ENCODE results near the gene SDF4. TPM values are rescaled to one million over a fixed set of nuclear protein-coding genes. Genes with fewer than 3 reads are reported as not detected.

Gene SDF4
- total and polyA plus RNA-seq, 2 of the 8 experiments (the other 6 are each of a cell fraction or from before 2014, with no cell fraction given), result 45.5 to 75.6 TPM

DNA sequence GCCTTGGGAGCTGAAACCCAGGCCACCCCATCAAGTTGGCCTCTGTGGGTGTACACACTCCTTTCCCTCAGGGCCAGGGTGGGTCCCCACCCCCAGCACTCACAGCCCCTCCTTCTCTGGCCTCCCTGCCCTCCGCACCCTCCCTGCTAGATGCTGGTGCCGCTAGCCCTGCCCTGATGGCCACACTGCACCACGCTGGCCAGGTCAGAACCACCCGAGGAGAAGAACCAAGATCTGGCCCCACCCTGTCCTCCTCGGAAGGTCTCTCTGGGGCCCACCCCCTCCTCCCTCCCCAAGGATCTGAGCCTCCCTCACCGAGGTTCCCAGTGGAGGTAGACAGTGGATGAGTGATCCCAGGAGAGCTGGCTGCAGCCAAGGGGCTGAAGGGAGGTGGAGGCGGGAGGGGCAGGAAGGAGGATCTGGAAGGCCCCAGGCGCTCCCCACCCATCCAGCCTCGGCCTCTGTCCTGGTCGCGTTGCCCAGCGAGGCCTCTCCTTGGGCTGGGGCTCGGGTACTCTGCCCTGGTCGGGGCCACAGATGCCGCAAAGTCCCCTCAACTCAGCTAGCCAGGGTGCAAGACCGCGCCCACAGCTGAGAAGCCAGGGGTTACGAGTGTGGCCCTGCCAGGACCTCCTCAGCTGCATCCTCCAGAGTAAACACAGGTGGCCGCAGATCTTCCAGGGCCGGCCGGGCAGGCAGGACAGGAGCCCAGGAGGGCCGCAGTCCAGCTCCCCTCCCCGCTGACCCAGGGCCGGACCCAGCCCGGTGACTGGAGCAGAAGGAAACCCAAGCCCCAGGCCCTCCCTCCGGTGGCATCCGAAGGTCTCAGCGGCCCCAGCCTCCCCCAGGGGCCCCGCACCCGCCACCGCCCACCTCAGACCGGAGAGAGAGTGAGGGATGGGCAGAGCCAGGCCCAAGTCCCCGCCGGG lies 5.4 kb upstream of the SDF4 start:
- Histone ChIP-seq H2BK120ac (replicated peaks; ENCODE audit: low read depth, low read length) (no peak overlapping the region), H2BK20ac (ENCODE audit: low read length) (no peak overlapping the region), H3K4me1 (replicated peaks in 1 of 4; ENCODE audit: control insufficient read depth in 3 of 4, insufficient read depth in 4 of 4, low read length in 3 of 4) (peaks cover 0 to 9% (median 3%) of the 10 kb centered on the region in 4 experiments; a peak in 4 of 7 replicates), H2BK5ac (ENCODE audit: low read depth, low read length) (no peak overlapping the region), H2BK15ac (ENCODE audit: low read length) (no peak overlapping the region), H2AK5ac (ENCODE audit: low read depth, low read length) (no peak overlapping the region), H3K23ac (ENCODE audit: insufficient read length) (no peak overlapping the region), H3K4me3 (ENCODE audit: extremely low read depth in 1 of 4, insufficient read depth in 2 of 4, low read depth in 3 of 4, low read length in 4 of 4) (no peak overlapping the region), H4K8ac (ENCODE audit: extremely low read depth, insufficient read depth, low read length) (peak overlapping the region; percentile 53; the same call in 1 of the 2 replicates), H3K9ac (replicated peaks in 1 of 4; ENCODE audit: extremely low read depth in 1 of 4, low read depth in 3 of 4, low read length in 3 of 4) (peak overlapping the region in 1 of 4 experiments; percentile 20; a peak in 1 of 7 replicates), H3K36me3 (ENCODE audit: control insufficient read depth in 2 of 4, insufficient read depth in 4 of 4, low read length in 3 of 4) (peaks cover 0 to 8% (median 0%) of the 10 kb centered on the region in 4 experiments; a peak in 1 of 8 replicates), H2AFZ (ENCODE audit: low read length) (no peak overlapping the region), H3K9me3 (ENCODE audit: insufficient read depth in 2 of 2, low read depth in 1 of 2, low read length in 1 of 2) (peaks cover 0 to 9% of the 10 kb centered on the region in 2 experiments; a peak in 2 of 4 replicates), H3K14ac (ENCODE audit: insufficient read length) (no peak overlapping the region), H4K91ac (replicated peaks; ENCODE audit: insufficient read length, low read length) (no peak overlapping the region), H3K4ac (replicated peaks; ENCODE audit: insufficient read length, low read depth, low read length) (no peak overlapping the region), H3K79me2 (ENCODE audit: control insufficient read depth in 1 of 2, insufficient read depth in 2 of 2, low read length in 2 of 2) (peaks cover 0 to 6% of the 10 kb centered on the region in 2 experiments; a peak in 1 of 4 replicates), H3K18ac (ENCODE audit: extremely low read depth, low read length) (no peak overlapping the region; the same call in 1 of the 2 replicates), H3K27ac (ENCODE audit: low read depth, low read length) (no peak overlapping the region), H3K79me1 (ENCODE audit: low read depth, low read length) (peaks cover 16% of the 10 kb centered on the region), H3K56ac (replicated peaks; ENCODE audit: insufficient read length, low read depth, low read length) (no peak overlapping the region), H4K20me1 (replicated peaks in 1 of 2; ENCODE audit: control insufficient read depth in 1 of 2, insufficient read depth in 2 of 2, low read length in 2 of 2) (peaks cover 2 to 13% of the 10 kb centered on the region in 2 experiments), H3K4me2 (ENCODE audit: insufficient read depth in 1 of 2, low read depth in 2 of 2, low read length in 2 of 2) (no peak overlapping the region), H2BK12ac (ENCODE audit: low read depth, low read length) (no peak overlapping the region), H3K23me2 (ENCODE audit: low read depth, low read length) (no peaks in the 10 kb centered on the region; the same call in 1 of the 2 replicates), H4K5ac (ENCODE audit: insufficient read length, low read depth, low read length) (no peak overlapping the region), H3K27me3 (replicated peaks in 1 of 4; ENCODE audit: control insufficient read depth in 3 of 4, extremely low read depth in 1 of 4, insufficient read depth in 3 of 4, low read length in 3 of 4) (no peaks in the 10 kb centered on the region; a peak in 2 of 7 replicates)
- FAIRE-seq (no peak), DNase-seq (ENCODE audit: low read depth in 1 of 2, low spot score in 2 of 2) (no peak)
- POLR2A ChIA-PET (ENCODE audit: partially characterized antibody), result interaction anchor here (0.6 to 1.6 kb wide), 8 partner anchors 9 to 132 kb away, joined by 3 to 5 read pairs (median 3); partner anchors contain the start of gene C1QTNF12
- TF ChIP-seq RXRA (IDR thresholded peaks at IDR 0.05; ENCODE audit: insufficient read depth, low read depth, low read length), result no peak
- TF ChIP-seq, protein P1, sequence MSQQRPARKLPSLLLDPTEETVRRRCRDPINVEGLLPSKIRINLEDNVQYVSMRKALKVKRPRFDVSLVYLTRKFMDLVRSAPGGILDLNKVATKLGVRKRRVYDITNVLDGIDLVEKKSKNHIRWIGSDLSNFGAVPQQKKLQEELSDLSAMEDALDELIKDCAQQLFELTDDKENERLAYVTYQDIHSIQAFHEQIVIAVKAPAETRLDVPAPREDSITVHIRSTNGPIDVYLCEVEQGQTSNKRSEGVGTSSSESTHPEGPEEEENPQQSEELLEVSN (IDR thresholded peaks at IDR 0.05), result no peak
- TF ChIP-seq, protein P2, sequence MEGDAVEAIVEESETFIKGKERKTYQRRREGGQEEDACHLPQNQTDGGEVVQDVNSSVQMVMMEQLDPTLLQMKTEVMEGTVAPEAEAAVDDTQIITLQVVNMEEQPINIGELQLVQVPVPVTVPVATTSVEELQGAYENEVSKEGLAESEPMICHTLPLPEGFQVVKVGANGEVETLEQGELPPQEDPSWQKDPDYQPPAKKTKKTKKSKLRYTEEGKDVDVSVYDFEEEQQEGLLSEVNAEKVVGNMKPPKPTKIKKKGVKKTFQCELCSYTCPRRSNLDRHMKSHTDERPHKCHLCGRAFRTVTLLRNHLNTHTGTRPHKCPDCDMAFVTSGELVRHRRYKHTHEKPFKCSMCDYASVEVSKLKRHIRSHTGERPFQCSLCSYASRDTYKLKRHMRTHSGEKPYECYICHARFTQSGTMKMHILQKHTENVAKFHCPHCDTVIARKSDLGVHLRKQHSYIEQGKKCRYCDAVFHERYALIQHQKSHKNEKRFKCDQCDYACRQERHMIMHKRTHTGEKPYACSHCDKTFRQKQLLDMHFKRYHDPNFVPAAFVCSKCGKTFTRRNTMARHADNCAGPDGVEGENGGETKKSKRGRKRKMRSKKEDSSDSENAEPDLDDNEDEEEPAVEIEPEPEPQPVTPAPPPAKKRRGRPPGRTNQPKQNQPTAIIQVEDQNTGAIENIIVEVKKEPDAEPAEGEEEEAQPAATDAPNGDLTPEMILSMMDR (IDR thresholded peaks at IDR 0.05; ENCODE audit: control extremely low read depth in 1 of 3, insufficient read depth in 1 of 3, low read depth in 1 of 3, low read length in 3 of 3), result no peak
- no peak for TF ChIP-seq TCF12 (IDR thresholded peaks at IDR 0.05; ENCODE audit: low read depth, low read length)
- WGBS, 2 experiments (ENCODE audit: extremely low coverage in 1 of 2, insufficient coverage in 1 of 2, insufficient read length in 1 of 2, insufficient replicate concordance in 2 of 2, low coverage in 1 of 2, low lambda C conversion rate in 2 of 2, missing lambda C conversion rate in 1 of 2), result 89% methylated on average over 30 of the region's 34 CpGs; no CpG with 5 or more reads in 1 of the 2 experiments
- CTCF ChIA-PET (ENCODE audit: partially characterized antibody), result interaction anchor here (0.9 to 1.6 kb wide), 6 partner anchors 9 to 115 kb away, joined by 3 to 7 read pairs (median 3); no protein-coding TSS in a partner anchor

Measured in H1 (cell line).